SIG-M5 treated with dmso at 0.1 percent for 504 hours (cell line): ENCODE results near the gene SUCO.
A peak's percentile ranks its signal among the peaks of the same experiment; 100 is the strongest.
"Not testable (repeated sequence)": the region's sequence is repeated elsewhere in the genome, so short reads cannot be mapped to it uniquely, and the experiment has no call there.

ENCODE experiments used
- DNase-seq: peaks from one replicate; lab custom pipeline; 2025; ENCODE audit not compliant: unreplicated experiment; lab: John Stamatoyannopoulos, UW

The SUCO gene

DNA sequence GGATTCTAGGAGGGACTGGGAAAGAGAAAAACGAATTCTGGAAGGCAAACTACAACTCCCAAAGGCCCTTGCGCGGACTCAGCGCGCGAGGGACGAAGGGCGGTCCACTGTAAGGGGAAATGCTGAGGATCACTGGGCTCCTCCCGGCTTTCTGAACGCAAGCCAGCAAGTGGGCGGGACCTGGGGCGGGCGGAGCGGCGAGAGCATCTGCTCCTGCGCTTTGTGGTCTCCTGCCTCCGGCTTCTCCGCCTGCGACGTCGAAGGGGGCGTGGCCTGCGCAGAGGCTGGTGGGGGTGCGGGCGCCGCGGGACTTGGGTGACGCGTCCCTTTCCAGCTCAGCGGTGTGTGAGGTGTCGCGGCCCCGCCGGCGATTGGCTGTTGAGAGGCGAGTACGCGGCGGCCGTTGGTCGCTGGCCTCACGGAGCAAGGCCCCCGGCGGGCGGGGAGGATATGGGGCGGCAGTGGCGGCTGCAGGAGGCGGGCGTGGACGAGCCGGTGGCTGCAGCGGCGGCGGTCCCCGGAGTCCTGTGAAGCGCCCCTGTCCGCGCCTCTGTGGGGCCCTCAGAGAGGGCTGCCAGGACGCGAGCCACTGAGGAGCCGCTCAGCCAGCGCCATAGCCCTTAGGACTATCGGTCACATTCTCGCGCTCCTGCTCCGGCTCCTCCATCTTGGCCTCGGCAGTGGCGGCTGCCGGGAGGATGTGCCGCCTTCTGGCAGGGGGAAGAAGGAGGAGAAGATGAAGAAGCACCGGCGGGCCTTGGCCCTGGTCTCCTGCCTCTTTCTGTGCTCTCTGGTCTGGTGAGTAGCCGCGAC, at the start of gene SUCO:
Gene SUCO, plus strand, starts transcription at position 451 of the 813 bp plus-strand sequence. Its CDS starts 286 bp downstream, at position 737.
- DNase-seq = peak; percentile 100

DNA sequence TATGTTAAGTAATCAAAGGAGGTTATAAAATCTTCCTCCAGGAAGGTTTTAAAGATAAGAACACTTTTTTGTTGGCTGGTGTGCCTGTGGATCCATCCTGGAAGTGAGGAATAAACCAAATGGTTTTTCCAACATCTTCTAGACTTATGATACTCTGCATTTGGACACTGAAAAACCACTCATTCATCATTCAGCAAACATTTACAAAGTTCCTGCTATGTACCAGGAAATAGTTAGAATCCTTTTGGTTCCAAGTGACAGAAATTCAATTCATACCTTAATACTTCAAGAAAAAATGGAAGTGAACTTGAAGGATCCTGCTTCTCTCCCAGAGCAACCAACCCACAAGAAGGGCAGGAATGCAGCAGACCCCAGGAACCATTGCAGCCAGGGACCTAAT, 49.5 kb upstream of the SUCO start:
- no peak for DNase-seq

GRCh38 chr1:172484252-172484651, 48.7 kb upstream of the SUCO start:
- DNase-seq = no peak

GRCh38 chr1:172485626-172486025, 47.3 kb upstream of the SUCO start:
- no peak for DNase-seq

DNA sequence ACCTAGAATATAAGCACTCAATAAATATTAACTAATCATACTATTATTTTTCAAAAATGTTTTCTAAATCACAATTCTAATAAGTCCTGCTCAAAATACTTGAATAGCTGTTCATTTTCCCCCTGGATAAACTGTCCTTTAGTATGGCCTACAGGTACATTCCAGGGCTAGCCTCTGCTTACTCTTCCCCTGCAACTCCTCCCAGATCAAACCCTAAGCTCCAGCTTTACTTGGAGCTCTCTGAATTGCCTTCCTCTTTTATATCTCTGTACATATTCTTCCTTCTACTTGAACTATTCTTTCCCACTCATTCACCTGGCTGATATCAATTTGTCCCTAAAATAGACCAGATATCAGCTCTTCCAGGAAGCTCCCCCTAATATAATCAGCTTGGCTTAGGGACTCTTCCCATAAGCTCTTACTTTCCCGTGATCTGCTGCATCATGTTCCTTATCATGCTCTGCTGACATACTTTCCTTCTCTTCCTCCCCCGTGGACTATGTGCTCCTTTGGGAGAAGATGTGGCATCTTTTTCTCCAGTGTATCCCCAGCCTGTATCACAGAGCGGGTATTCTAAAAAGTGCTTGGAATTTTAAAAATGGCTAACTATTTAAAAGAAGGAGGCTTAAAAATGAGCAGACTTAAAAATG, 46.0 kb upstream of the SUCO start:
- no peak for DNase-seq

DNA sequence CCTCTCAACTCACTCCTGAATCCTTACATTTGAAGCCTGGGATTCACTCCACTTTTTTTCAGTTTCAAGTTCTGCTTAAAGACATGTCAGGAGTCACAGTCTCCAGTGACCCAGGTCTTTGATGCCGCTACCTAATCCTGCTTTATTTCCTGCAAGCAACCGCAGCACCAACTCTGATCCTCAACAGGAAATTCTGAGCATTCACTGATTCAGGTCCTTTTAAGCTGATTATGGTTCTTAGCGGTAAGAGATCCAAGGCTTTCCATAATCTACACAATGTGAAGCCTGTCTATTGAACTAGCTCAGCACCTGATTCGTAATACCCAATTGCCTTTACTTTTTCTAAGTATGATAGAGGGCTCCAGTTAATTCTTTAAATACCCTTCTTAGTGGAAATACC, 45.4 kb upstream of the SUCO start:
- no peak for DNase-seq

DNA sequence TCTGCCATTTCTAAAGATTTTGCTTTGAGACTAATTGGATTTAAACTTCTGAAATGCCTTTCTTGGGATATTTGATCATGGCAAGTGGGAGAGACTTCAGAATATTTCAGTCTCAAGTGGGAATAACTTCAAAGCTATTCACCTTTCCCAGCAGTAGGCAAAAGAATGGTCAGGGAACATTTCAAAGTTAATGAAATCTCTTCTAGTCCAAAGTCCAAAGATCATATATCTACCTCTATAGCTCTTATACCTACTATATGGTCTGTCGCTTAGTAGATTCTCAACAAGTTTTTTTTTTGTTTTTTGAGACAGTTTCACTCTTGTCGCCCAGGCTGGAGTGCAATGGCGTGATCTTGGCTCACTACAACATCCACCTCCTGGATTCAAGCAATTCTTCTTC, 44.6 kb upstream of the SUCO start:
- DNase-seq = no peak

GRCh38 chr1:172489847-172490246, 43.1 kb upstream of the SUCO start:
- no peak for DNase-seq

GRCh38 chr1:172492421-172492820, 40.5 kb upstream of the SUCO start:
- DNase-seq = no peak

- no peak for DNase-seq
Observed at GRCh38 chr1:172494166-172494565, 38.8 kb upstream of the SUCO start.

DNA sequence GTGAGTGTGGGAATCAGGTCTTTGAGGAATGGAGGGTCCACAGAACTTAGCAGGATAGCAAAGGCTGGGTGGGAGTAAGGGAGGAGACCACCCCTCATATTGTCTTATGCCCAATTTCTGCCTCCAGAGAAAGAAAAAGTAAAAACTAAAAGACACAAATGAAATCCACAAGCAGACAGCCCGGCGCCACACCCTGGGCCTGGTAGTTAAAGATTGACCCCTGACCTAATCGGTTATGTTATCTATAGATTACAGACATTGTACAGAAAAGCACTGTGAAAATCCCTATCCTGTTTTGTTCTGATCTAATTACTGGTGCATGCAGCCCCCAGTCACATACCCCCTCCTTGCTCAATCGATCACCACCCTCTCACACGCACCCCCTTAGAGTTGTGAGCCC, 36.8 kb upstream of the SUCO start:
- DNase-seq = not testable (repeated sequence)

DNA sequence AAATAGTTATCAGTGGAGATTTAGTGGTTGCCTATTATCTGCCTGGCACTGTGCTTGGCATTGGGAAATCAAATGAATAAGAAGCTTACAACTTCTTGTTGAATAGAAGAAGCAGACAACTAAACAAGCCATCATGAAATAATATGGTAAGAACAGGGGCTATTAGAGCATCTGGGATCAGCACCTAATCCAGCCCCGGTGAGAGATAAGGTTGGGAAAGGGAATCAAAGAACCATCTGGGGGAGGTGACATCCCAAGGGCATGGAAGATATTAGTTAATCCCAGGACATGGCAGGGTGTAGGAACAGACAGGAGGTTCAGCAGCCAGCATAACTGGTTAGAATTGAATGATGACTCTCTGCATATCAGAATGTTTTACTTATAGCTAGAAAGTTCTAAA, 36.3 kb upstream of the SUCO start:
- no peak for DNase-seq

DNA sequence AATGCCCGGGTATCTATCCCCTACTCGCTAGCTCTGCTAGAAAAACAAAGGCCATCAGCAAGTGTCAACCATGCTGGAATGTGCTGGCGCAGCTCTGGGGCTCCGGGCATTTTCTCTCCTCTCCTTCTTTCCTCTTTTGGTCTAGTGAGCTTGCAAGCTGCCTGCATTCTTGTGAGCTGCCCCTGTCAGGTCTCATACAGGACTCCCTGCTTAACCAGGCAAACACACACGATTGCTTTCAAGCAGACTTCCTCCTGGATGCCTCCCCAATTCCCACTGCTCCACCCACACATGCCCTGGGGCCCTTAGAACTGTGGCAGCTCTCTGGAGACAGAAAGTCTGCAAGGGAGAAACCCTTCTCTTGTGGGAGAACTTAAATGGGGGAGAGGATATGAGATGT, 35.7 kb upstream of the SUCO start:
- DNase-seq = no peak

DNA sequence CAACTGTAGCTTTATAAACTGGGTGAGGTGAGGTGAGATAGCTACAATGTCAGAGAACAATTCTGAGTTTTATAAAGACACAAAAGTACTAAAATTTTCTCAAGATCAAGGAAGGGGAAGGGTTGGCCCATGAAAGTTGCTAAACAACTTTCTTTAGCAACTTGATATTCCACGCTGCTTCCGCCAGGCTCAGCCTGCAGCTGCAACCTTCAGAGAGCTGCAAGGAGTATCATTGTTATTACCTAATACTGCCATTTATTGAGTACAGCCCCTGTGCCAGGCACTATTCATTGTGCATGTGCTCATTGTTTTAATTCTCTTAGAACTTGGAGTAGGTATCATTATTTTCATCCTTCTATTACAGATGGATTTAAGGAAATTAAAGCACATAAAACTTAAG, 34.1 kb upstream of the SUCO start:
- peak; percentile 84 for DNase-seq

DNA sequence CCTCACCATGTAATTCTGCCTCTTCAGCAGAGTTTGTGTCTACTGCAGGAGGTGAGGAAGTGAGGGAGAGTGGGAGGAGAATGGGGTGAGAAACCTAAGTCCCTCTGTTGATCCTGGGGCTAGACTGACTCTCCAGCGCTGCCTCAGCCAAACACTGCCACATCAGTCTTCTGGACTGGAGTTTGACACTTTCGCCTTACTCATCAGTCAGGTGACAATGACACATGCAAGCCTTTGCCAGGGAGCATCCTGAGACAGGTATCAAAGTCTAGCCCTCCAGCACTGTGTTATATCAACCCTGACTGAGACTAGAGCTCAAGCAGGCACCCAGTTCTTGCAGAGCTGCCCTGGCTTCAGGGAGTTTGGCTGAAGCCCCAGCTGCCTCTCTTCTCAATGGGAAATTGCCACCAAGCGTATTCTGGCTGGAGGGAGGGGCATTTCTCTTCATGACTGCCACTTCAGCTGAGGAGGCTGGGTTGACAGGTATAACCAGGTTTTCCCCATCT, 33.3 kb upstream of the SUCO start:
- DNase-seq = peak; percentile 43

DNA sequence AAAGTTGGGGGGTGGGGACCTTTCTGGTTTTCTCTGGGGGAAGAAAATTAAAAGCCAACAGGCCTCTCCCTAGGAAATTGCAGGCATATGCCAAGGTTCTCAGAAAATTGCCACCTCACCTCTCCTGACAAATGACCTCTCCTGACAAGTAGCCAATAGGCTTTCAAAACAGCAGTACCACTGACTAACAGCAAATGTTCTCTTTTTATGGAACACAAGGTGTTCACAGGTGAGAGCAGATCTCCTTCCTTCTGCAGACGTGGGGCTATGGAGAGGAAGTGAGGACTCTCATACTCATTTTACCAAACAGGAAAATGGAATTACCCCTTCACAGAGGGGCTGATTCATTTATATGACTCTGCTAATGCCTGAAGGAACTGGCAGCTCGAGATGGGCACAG, 32.7 kb upstream of the SUCO start:
- DNase-seq = no peak

DNA sequence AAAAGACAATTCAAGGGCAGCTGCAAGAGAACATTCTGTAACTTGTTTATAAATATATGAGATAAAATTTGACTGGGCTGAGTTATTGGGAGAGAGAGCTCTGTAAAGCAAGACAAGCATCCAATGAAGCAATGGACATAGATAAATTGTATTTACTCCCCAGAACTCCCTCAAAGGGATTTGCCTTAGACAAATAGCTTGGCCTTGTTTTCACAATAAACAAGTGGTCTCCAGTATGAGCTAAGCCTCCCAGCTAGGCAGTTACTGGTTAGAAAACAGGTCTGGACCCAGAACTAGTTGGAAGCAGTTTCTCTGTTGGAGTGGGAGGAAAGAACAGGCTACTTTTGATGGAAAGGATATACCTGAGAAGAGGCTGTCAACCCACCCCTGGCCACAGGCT, 25.2 kb upstream of the SUCO start:
- DNase-seq = no peak

GRCh38 chr1:172510479-172510878, 22.5 kb upstream of the SUCO start:
- no peak for DNase-seq

DNA sequence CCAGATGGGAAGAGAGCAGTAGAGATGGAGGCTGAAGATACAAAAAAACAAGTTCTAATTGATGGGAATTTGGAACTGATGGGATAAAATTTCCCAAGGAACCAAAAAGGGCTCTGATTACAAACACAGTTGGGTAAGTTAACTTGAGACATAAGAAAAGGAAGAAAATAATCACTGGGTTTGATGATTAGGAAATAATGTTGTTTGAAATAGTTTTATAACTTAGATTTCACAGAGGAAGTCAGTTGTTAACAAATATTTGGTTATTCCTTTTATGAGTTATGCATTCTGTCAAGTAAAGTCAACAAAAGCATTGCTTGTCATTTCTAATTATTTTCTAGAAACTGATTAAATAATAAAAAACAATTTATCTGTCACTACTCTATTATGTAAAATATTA, 20.4 kb upstream of the SUCO start:
- DNase-seq = no peak

DNA sequence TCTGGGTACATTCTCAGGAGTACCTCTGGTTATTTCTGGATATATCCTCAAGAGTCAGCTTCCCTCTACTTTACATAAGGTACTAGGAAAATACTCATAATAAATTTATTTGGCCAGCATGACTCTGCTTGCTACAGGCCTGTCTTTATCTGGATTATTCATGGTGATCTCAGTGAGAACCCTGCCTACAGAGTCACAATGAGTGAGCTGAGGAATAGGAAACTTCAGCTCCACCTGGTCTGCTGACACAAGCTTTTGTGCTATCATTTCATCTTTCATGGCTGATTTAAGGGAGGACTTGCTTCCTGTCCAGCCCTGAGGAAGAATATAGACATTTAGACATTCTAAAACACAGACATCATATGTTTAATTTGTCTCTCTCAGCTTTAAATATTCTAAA, 19.5 kb upstream of the SUCO start:
- DNase-seq = peak; percentile 13

DNA sequence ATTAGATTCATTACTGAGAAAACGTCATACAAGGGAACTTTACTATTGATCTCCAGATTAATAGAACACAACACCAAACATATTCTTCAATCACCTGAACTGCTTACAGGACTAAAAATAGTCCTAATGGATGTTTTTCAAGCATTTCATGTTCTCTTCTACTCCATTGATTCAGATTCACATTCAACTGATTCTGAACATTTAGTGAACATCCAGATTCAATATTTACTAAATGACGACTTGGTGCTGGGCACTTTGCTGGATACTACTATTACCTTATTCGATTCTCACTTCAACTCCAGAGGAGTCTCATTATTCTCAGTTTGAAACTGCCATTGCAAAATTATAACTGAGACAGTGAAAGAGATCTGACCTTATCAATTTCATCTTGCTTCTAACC, 18.8 kb upstream of the SUCO start:
- DNase-seq = no peak

GRCh38 chr1:172515436-172515835, 17.5 kb upstream of the SUCO start:
- DNase-seq = no peak
